Astrocyte (in vitro differentiated cells and primary cell): Measurements from ENCODE around the gene LINGO4. TPM values are rescaled to one million over a fixed set of nuclear protein-coding genes. Genes with fewer than 3 reads are reported as not detected.

ENCODE experiments used
- DNase-seq: peaks from one replicate; pipeline ENCODE4 v3.0.0-alpha.2; 2010; ENCODE audit warnings: low read depth
- FAIRE-seq: peaks from 2 replicates; lab custom pipeline; 2011; peaks lifted over from hg19 to GRCh38; lab: Jason Lieb, UNC
- H2AFZ ChIP-seq: 2 replicates; pipeline ENCODE4 v1.6.0; 2012; ENCODE audit warnings: low read depth, low read length, inconsistent platforms
- H3K27ac ChIP-seq: 2 replicates; pipeline ENCODE4 v1.5.1; 2011; ENCODE audit warnings: low read depth, low read length, inconsistent platforms
- H3K27me3 ChIP-seq: 2 replicates; pipeline ENCODE4 v1.6.0; 2011; ENCODE audit warnings: low read length, inconsistent platforms; ENCODE audit not compliant: insufficient read depth
- H3K36me3 ChIP-seq: 2 replicates; pipeline ENCODE4 v1.5.1; 2011; ENCODE audit warnings: low read length, inconsistent platforms; ENCODE audit not compliant: insufficient read depth
- H3K4me1 ChIP-seq: 2 replicates; pipeline ENCODE4 v1.5.1; 2011; ENCODE audit warnings: low read length, inconsistent platforms; ENCODE audit not compliant: insufficient read depth
- H3K4me2 ChIP-seq: 2 replicates; pipeline ENCODE4 v1.6.0; 2012; ENCODE audit warnings: low read length, inconsistent platforms
- H3K4me3 ChIP-seq: 2 replicates; pipeline ENCODE4 v1.5.1; 2011; ENCODE audit warnings: low read depth, mild to moderate bottlenecking, low read length, inconsistent platforms; ENCODE audit not compliant: insufficient read depth
- H3K79me2 ChIP-seq: 2 replicates; pipeline ENCODE4 v1.6.0; 2012; ENCODE audit warnings: mild to moderate bottlenecking, low read length, inconsistent platforms; ENCODE audit not compliant: insufficient read depth
- H3K9ac ChIP-seq: 2 replicates; pipeline ENCODE4 v1.6.0; 2012; ENCODE audit warnings: mild to moderate bottlenecking, low read length, inconsistent platforms
- H3K9me3 ChIP-seq: 2 replicates; pipeline ENCODE4 v1.5.1; 2012; ENCODE audit warnings: low read depth, mild to moderate bottlenecking, low read length, inconsistent platforms; ENCODE audit not compliant: insufficient read depth
- H4K20me1 ChIP-seq: 2 replicates; pipeline ENCODE4 v1.6.0; 2012; ENCODE audit warnings: low read length, inconsistent platforms; ENCODE audit not compliant: insufficient read depth
- H3K27ac Mint-ChIP-seq: one replicate; pipeline ENCODE4 v1.8.0; 2021; ENCODE audit warnings: mild to moderate bottlenecking, mixed read lengths; ENCODE audit not compliant: unreplicated experiment
- H3K27me3 Mint-ChIP-seq: one replicate; pipeline ENCODE4 v1.8.0; 2021; ENCODE audit warnings: low read depth, mixed read lengths; ENCODE audit not compliant: unreplicated experiment
- H3K36me3 Mint-ChIP-seq: one replicate; pipeline ENCODE4 v1.8.0; 2021; ENCODE audit warnings: low read depth, mixed read lengths; ENCODE audit not compliant: unreplicated experiment
- H3K4me1 Mint-ChIP-seq: one replicate; pipeline ENCODE4 v1.8.0; 2021; ENCODE audit warnings: low read depth, mixed read lengths; ENCODE audit not compliant: unreplicated experiment
- H3K4me3 Mint-ChIP-seq: one replicate; pipeline ENCODE4 v1.8.0; 2021; ENCODE audit warnings: mild to moderate bottlenecking, moderate library complexity, mixed read lengths; ENCODE audit not compliant: unreplicated experiment
- H3K9me3 Mint-ChIP-seq: one replicate; pipeline ENCODE4 v1.8.0; 2021; ENCODE audit warnings: mild to moderate bottlenecking, mixed read lengths; ENCODE audit not compliant: unreplicated experiment
- CTCF ChIP-seq: IDR thresholded peaks from 2 replicates; pipeline ENCODE4 v1.5.1; 2011; ENCODE audit warnings: low read depth, mild to moderate bottlenecking, inconsistent platforms, low read length, moderate library complexity; ENCODE audit not compliant: insufficient read depth
- EZH2 ChIP-seq: IDR thresholded peaks from 2 replicates; pipeline ENCODE4 v1.6.1; 2012; ENCODE audit warnings: mild to moderate bottlenecking, low read length, inconsistent platforms; ENCODE audit not compliant: insufficient read depth
- total RNA-seq: library from RNA; stranded (reverse); gene quantifications from 2 replicates; pipeline ENCODE4 v1.2.1, GENCODE V29; 2021

Gene LINGO4
- total RNA-seq, 1 donor from 2014 or later, result not detected

GRCh38 chr1:151828921-151829320 lies 23.7 kb upstream of the LINGO4 start:
- Mint-ChIP-seq H3K27me3 (peaks cover 51% of the 10 kb centered on the region), H3K9me3 (peaks cover 3% of the 10 kb centered on the region), H3K4me3 (no peak overlapping the region), H3K4me1 (peaks cover 6% of the 10 kb centered on the region), H3K36me3 (no peaks in the 10 kb centered on the region), H3K27ac (no peak overlapping the region)
- H3K79me2 ChIP-seq, result no peaks in the 10 kb centered on the region
- no peak for TF ChIP-seq EZH2
- TF ChIP-seq CTCF, result no peak
- DNase-seq (peak; percentile 19), FAIRE-seq (no peak)
- no peak overlapping the region for H3K27ac ChIP-seq
- H3K4me2 ChIP-seq, result peak overlapping the region; percentile 59
- no peaks in the 10 kb centered on the region for H3K27me3 ChIP-seq
- H3K4me1 ChIP-seq, result no peaks in the 10 kb centered on the region
- no peak overlapping the region for H3K9ac ChIP-seq
- H4K20me1 ChIP-seq, result no peaks in the 10 kb centered on the region
- H3K36me3 ChIP-seq, result no peaks in the 10 kb centered on the region
- no peak overlapping the region for H2AFZ ChIP-seq
- H3K9me3 ChIP-seq, result no peaks in the 10 kb centered on the region
- no peak overlapping the region for H3K4me3 ChIP-seq

- Mint-ChIP-seq H3K9me3 (peaks cover 3% of the 10 kb centered on the region), H3K36me3 (no peaks in the 10 kb centered on the region), H3K4me1 (peaks cover 6% of the 10 kb centered on the region), H3K4me3 (no peak overlapping the region), H3K27ac (no peak overlapping the region), H3K27me3 (peaks cover 49% of the 10 kb centered on the region)
- no peak overlapping the region for H2AFZ ChIP-seq
- H3K4me3 ChIP-seq, result no peak overlapping the region
- H3K4me1 ChIP-seq, result no peaks in the 10 kb centered on the region
- no peak overlapping the region for H3K27ac ChIP-seq
- H3K79me2 ChIP-seq, result no peaks in the 10 kb centered on the region
- no peaks in the 10 kb centered on the region for H4K20me1 ChIP-seq
- no peaks in the 10 kb centered on the region for H3K36me3 ChIP-seq
- H3K9ac ChIP-seq, result no peak overlapping the region
- H3K4me2 ChIP-seq, result no peak overlapping the region
- TF ChIP-seq CTCF, result no peak
- TF ChIP-seq EZH2, result no peak
- DNase-seq (no peak), FAIRE-seq (no peak)
- no peaks in the 10 kb centered on the region for H3K9me3 ChIP-seq
- no peaks in the 10 kb centered on the region for H3K27me3 ChIP-seq
Observed at GRCh38 chr1:151827853-151828252, 22.6 kb upstream of the LINGO4 start.

- H3K4me2 ChIP-seq, result no peak overlapping the region
- H3K4me1 Mint-ChIP-seq, result peaks cover 13% of the 10 kb centered on the region
- no peak for FAIRE-seq
- no peaks in the 10 kb centered on the region for H3K36me3 Mint-ChIP-seq
- no peaks in the 10 kb centered on the region for H3K79me2 ChIP-seq
- H3K27me3 ChIP-seq, result peaks cover 2% of the 10 kb centered on the region
- no peak overlapping the region for H3K4me3 Mint-ChIP-seq
- no peak overlapping the region for H3K27ac ChIP-seq
- H3K9me3 ChIP-seq, result no peaks in the 10 kb centered on the region
- H3K4me3 ChIP-seq, result no peak overlapping the region
- H2AFZ ChIP-seq, result no peak overlapping the region
- no peak for DNase-seq
- H3K27ac Mint-ChIP-seq, result no peak overlapping the region
- H3K27me3 Mint-ChIP-seq, result peaks cover 44% of the 10 kb centered on the region
- H3K4me1 ChIP-seq, result no peaks in the 10 kb centered on the region
- no peaks in the 10 kb centered on the region for H4K20me1 ChIP-seq
- H3K36me3 ChIP-seq, result no peaks in the 10 kb centered on the region
- no peak overlapping the region for H3K9ac ChIP-seq
- H3K9me3 Mint-ChIP-seq, result peaks cover 3% of the 10 kb centered on the region
- TF ChIP-seq EZH2 (no peak), CTCF (no peak)
Observed at GRCh38 chr1:151825751-151826660, 20.8 kb upstream of the LINGO4 start.
